Mesodermal cell (in vitro differentiated cells): ENCODE data around the gene QRFP.

ENCODE experiments used
- H3K27ac ChIP-seq: 2 replicates; pipeline ENCODE4 v1.7.0; 2013; ENCODE audit warnings: mild to moderate bottlenecking, low read depth, low read length, moderate library complexity; ENCODE audit not compliant: severe bottlenecking
- H3K36me3 ChIP-seq: 2 replicates; pipeline ENCODE4 v1.7.1; 2013; ENCODE audit warnings: mild to moderate bottlenecking, low read length, moderate library complexity; ENCODE audit not compliant: control insufficient read depth, insufficient read depth
- H3K4me1 ChIP-seq: one replicate; pipeline ENCODE4 v1.7.1; 2013; ENCODE audit warnings: mild to moderate bottlenecking, low read length; ENCODE audit not compliant: insufficient read depth, control insufficient read depth, poor library complexity, severe bottlenecking
- H3K4me3 ChIP-seq: 2 replicates; pipeline ENCODE4 v1.7.0; 2013; ENCODE audit warnings: low read length, control low read depth, mild to moderate bottlenecking; ENCODE audit not compliant: insufficient read depth, poor library complexity, severe bottlenecking; ENCODE audit errors: extremely low read depth
- H3K9me3 ChIP-seq: 2 replicates; pipeline ENCODE4 v1.7.1; 2013; ENCODE audit warnings: mild to moderate bottlenecking, low read length, moderate library complexity; ENCODE audit not compliant: control insufficient read depth
- WGBS, 2 experiments: methylation state at CpG; one replicate each; pipeline ENCODE4 v1.1.5; 2013; ENCODE audit warnings: missing lambda C conversion rate in 2 of 2; ENCODE audit not compliant: insufficient coverage in 2 of 2; 5-methylcytosine and 5-hydroxymethylcytosine counted together

The QRFP gene

GRCh38 chr9:130865921-130866320 is 30.7 kb downstream of the QRFP start:
- no peak overlapping the region for H3K4me3 ChIP-seq
- peak overlapping the region; percentile 16 for H3K27ac ChIP-seq
- peaks cover 88% of the 10 kb centered on the region for H3K36me3 ChIP-seq
- H3K9me3 ChIP-seq, result no peaks in the 10 kb centered on the region
- peaks cover 15% of the 10 kb centered on the region for H3K4me1 ChIP-seq
- WGBS, 2 experiments, result 100% methylated on average over 1 of the region's 3 CpGs; no CpG with 5 or more reads in 1 of the 2 experiments

GRCh38 chr9:130864541-130864940 is 32.1 kb downstream of the QRFP start:
- no peak overlapping the region for H3K4me3 ChIP-seq
- no peak overlapping the region for H3K27ac ChIP-seq
- WGBS, 2 experiments, result 94 to 100% methylated on average over 4 to 6 of the region's 6 CpGs
- H3K9me3 ChIP-seq, result no peaks in the 10 kb centered on the region
- peaks cover 28% of the 10 kb centered on the region for H3K4me1 ChIP-seq
- peaks cover 82% of the 10 kb centered on the region for H3K36me3 ChIP-seq

GRCh38 chr9:130862747-130863146 is 33.9 kb downstream of the QRFP start:
- H3K36me3 ChIP-seq, result peaks cover 77% of the 10 kb centered on the region
- H3K4me1 ChIP-seq, result peaks cover 46% of the 10 kb centered on the region
- H3K27ac ChIP-seq, result no peak overlapping the region
- H3K9me3 ChIP-seq, result no peaks in the 10 kb centered on the region
- no peak overlapping the region for H3K4me3 ChIP-seq
- 96 to 98% methylated on average over 23 of the region's 23 CpGs for WGBS, 2 experiments

GRCh38 chr9:130862217-130862616 is 34.4 kb downstream of the QRFP start:
- Histone ChIP-seq H3K4me3 (no peak overlapping the region), H3K9me3 (no peaks in the 10 kb centered on the region), H3K27ac (no peak overlapping the region), H3K36me3 (peaks cover 72% of the 10 kb centered on the region), H3K4me1 (peaks cover 50% of the 10 kb centered on the region)
- 90 to 97% methylated on average over 8 of the region's 8 CpGs for WGBS, 2 experiments

- Histone ChIP-seq H3K4me3 (no peak overlapping the region), H3K9me3 (no peaks in the 10 kb centered on the region), H3K4me1 (peaks cover 50% of the 10 kb centered on the region), H3K36me3 (peaks cover 72% of the 10 kb centered on the region), H3K27ac (peak overlapping the region; percentile 86)
- WGBS, 2 experiments, result 100% methylated on average over 1 to 4 of the region's 8 CpGs
Observed at GRCh38 chr9:130861372-130862180, 35.0 kb downstream of the QRFP start.

GRCh38 chr9:130860458-130861316 is 35.9 kb downstream of the QRFP start:
- H3K4me1 ChIP-seq, result peaks cover 50% of the 10 kb centered on the region
- no peak overlapping the region for H3K4me3 ChIP-seq
- H3K27ac ChIP-seq, result peak overlapping the region; percentile 86
- H3K36me3 ChIP-seq, result peaks cover 76% of the 10 kb centered on the region
- 85 to 90% methylated on average over 23 to 27 of the region's 28 CpGs for WGBS, 2 experiments
- H3K9me3 ChIP-seq, result no peaks in the 10 kb centered on the region

- H3K4me1 ChIP-seq, result peaks cover 50% of the 10 kb centered on the region
- WGBS, 2 experiments, result 90 to 92% methylated on average over 11 to 15 of the region's 20 CpGs
- no peaks in the 10 kb centered on the region for H3K9me3 ChIP-seq
- peak overlapping the region; percentile 93 for H3K27ac ChIP-seq
- H3K4me3 ChIP-seq, result no peak overlapping the region
- peaks cover 78% of the 10 kb centered on the region for H3K36me3 ChIP-seq
Observed at GRCh38 chr9:130858739-130859705, 37.6 kb downstream of the QRFP start.

GRCh38 chr9:130857864-130858738 is 38.5 kb downstream of the QRFP start:
- Histone ChIP-seq H3K4me3 (no peak overlapping the region), H3K4me1 (peaks cover 47% of the 10 kb centered on the region), H3K9me3 (no peaks in the 10 kb centered on the region), H3K27ac (peak overlapping the region; percentile 93), H3K36me3 (peaks cover 77% of the 10 kb centered on the region)
- WGBS, 2 experiments, result 84 to 90% methylated on average over 19 of the region's 22 CpGs

- no peak overlapping the region for H3K27ac ChIP-seq
Observed at GRCh38 chr9:130856474-130856873, 40.1 kb downstream of the QRFP start.

More at GRCh38 chr9:130856474-130856873, 40.1 kb downstream of the QRFP start:
- Histone ChIP-seq H3K36me3 (peaks cover 68% of the 10 kb centered on the region), H3K9me3 (no peaks in the 10 kb centered on the region), H3K4me3 (no peak overlapping the region), H3K4me1 (peaks cover 40% of the 10 kb centered on the region)
- WGBS, 2 experiments, result 94 to 97% methylated on average over 6 of the region's 8 CpGs
